Prostate gland (tissue), 2 donors: Measurements from ENCODE around the gene ID3.

ENCODE experiments used
- POLR2A ChIP-seq: fragments of 450-650 bp; IDR thresholded peaks from one replicate; pipeline ENCODE4 v1.6.1; 2016; ENCODE audit warnings: antibody characterized with exemption, mild to moderate bottlenecking
- TF ChIP-seq, protein P1 (sequence below), 4 experiments: fragments of 200-600 bp in 2 of 4; fragments of 450-650 bp in 2 of 4; sonication (generic) in 2 of 4; IDR thresholded peaks; 1 replicate in 3 of 4; 2 replicates in 1 of 4; pipeline ENCODE4 v1.5.1; 2016 to 2019; ENCODE audit warnings: antibody characterized with exemption in 4 of 4, mild to moderate bottlenecking in 2 of 4, moderate library complexity in 2 of 4

DNA sequence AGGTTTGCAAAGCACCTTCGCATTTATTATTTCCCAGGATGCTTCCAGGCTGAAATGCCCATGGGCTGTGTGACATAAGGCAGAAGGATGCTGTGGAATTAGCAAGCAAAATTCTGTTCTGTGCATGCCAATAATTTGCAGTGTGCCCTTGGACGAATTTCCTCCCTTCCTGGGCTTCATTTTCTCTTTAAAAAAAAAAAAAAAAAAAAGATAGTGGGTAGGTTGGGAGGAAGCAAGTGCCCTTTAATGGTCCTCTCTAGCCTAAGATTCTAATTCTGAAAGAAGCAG, 2.5 kb upstream of the ID3 start:
- TF ChIP-seq, protein P1, sequence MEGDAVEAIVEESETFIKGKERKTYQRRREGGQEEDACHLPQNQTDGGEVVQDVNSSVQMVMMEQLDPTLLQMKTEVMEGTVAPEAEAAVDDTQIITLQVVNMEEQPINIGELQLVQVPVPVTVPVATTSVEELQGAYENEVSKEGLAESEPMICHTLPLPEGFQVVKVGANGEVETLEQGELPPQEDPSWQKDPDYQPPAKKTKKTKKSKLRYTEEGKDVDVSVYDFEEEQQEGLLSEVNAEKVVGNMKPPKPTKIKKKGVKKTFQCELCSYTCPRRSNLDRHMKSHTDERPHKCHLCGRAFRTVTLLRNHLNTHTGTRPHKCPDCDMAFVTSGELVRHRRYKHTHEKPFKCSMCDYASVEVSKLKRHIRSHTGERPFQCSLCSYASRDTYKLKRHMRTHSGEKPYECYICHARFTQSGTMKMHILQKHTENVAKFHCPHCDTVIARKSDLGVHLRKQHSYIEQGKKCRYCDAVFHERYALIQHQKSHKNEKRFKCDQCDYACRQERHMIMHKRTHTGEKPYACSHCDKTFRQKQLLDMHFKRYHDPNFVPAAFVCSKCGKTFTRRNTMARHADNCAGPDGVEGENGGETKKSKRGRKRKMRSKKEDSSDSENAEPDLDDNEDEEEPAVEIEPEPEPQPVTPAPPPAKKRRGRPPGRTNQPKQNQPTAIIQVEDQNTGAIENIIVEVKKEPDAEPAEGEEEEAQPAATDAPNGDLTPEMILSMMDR (IDR thresholded peaks at IDR 0.05), result no peak
- TF ChIP-seq POLR2A, result no peak
